ENCODE results near the gene MEG3. TPM values are rescaled to one million over a fixed set of nuclear protein-coding genes. Genes with fewer than 3 reads are reported as not detected.

MEG3 gene
- total and polyA plus RNA-seq, 9 of the 15 experiments (the other 6 are each of a cell fraction or from before 2014, with no cell fraction given), result 0.10 to 5.3 (median 1.0) TPM; not detected in 1

GRCh38 chr14:100839681-100840111, 13.8 kb downstream of the MEG3 start:
- no peak for FAIRE-seq
- Histone ChIP-seq H3K4me3 (no peak overlapping the region), H2AFZ (ENCODE audit: low read depth, low read length) (peak overlapping the region; percentile 54), H4K20me1 (replicated peaks; ENCODE audit: control insufficient read depth, insufficient read depth, low read length) (no peaks in the 10 kb centered on the region; the same call in 1 of the 2 replicates), H3K27me3 (ENCODE audit: control insufficient read depth in 2 of 2, insufficient read depth in 2 of 2, low read length in 2 of 2) (no peaks in the 10 kb centered on the region), H3K9ac (ENCODE audit: insufficient read depth in 1 of 2, low read depth in 2 of 2, low read length in 2 of 2) (no peak overlapping the region; a peak in 1 of 4 replicates), H3K27ac (ENCODE audit: extremely low read depth, low read depth, low read length) (no peak overlapping the region), H3K9me1 (ENCODE audit: control insufficient read depth, insufficient read depth, low read length) (no peaks in the 10 kb centered on the region), H3K79me2 (ENCODE audit: control insufficient read depth, insufficient read depth, low read length) (no peaks in the 10 kb centered on the region), H3K4me1 (replicated peaks in 1 of 2; ENCODE audit: control insufficient read depth in 2 of 2, insufficient read depth in 2 of 2, low read length in 2 of 2) (peaks cover 0 to 35% of the 10 kb centered on the region in 2 experiments; a peak in 3 of 5 replicates), H3K36me3 (ENCODE audit: control insufficient read depth, insufficient read depth, low read length) (no peaks in the 10 kb centered on the region), H3K4me2 (ENCODE audit: insufficient read depth, low read length) (no peak overlapping the region), H3K9me3 (replicated peaks; ENCODE audit: control insufficient read depth, insufficient read depth, low read depth, low read length) (no peaks in the 10 kb centered on the region)
- BruUV-seq (replicated peaks), result no TSS peak
- ATAC-seq, result no peak
- DNase-seq (ENCODE audit: extremely low read depth in 1 of 4, low spot score in 3 of 4), result no peak
- intact Hi-C loops (cut with micrococcal nuclease), result no loop called here
- ChIA-PET POLR2A (interaction anchor here (0.7 to 1.2 kb wide), 2 partner anchors 10 to 11 kb away, joined by 3 read pairs; no protein-coding TSS in a partner anchor), CTCF (ENCODE audit: low intra/inter-chr PET ratio) (no interaction called here)
- in situ Hi-C loops (cut with MboI), result loop anchor here (10.0 kb wide), 1 partner anchor 175 kb away; no protein-coding TSS in a partner anchor
- TF ChIP-seq SMARCA5 (IDR thresholded peaks at IDR 0.05) (no peak), CXXC5 (CRISPR knock-in tag; IDR thresholded peaks at IDR 0.05) (no peak), ZNF551 (CRISPR knock-in tag; IDR thresholded peaks at IDR 0.05) (no peak), NR3C1 (CRISPR knock-in tag; IDR thresholded peaks at IDR 0.05) (no peak), CHCHD3 (CRISPR knock-in tag; IDR thresholded peaks at IDR 0.05) (no peak), RBM39 (optimal IDR thresholded peaks at IDR 0.05; ENCODE audit: low read depth, low read length) (no peak), NFIX (CRISPR knock-in tag; IDR thresholded peaks at IDR 0.05; ENCODE audit: low read depth) (no peak), ZBTB8A (IDR thresholded peaks at IDR 0.05; ENCODE audit: partially characterized antibody) (no peak), ZNF354B (CRISPR knock-in tag; IDR thresholded peaks at IDR 0.05) (no peak), JUND (IDR thresholded peaks at IDR 0.05; ENCODE audit: borderline replicate concordance, low read depth, low read length) (no peak), JUND (tag; IDR thresholded peaks at IDR 0.05; ENCODE audit: borderline replicate concordance, low read depth, low read length) (no peak), MIER1 (IDR thresholded peaks at IDR 0.05; ENCODE audit: low read depth) (no peak), NUFIP1 (IDR thresholded peaks at IDR 0.05; ENCODE audit: partially characterized antibody) (no peak), MCM7 (IDR thresholded peaks at IDR 0.05) (no peak), ZNF184 (CRISPR knock-in tag; IDR thresholded peaks at IDR 0.05) (no peak), NONO (IDR thresholded peaks at IDR 0.05; ENCODE audit: low read depth in 2 of 2, low read length in 1 of 2) (no peak), CC2D1A (IDR thresholded peaks at IDR 0.05) (no peak), KHSRP (IDR thresholded peaks at IDR 0.05) (no peak), ZBTB7A (IDR thresholded peaks at IDR 0.05; ENCODE audit: borderline replicate concordance, control insufficient read depth, low read depth, low read length) (no peak), ZBTB33 (CRISPR knock-in tag; IDR thresholded peaks at IDR 0.05) (no peak)
- WGBS (ENCODE audit: insufficient coverage, low coverage, missing lambda C conversion rate), result 63% methylated on average over 11 of the region's 14 CpGs

Data from K562 (cell line).